T-helper 2 cell (primary cell): ENCODE measurements around the gene CNBD2.
A peak's percentile ranks its signal among the peaks of the same experiment; 100 is the strongest.
"Not testable (repeated sequence)": the region's sequence is repeated elsewhere in the genome, so short reads cannot be mapped to it uniquely, and the experiment has no call there.

Experiments
- DNase-seq, 5 experiments: peaks; one replicate each; pipeline versions ENCODE4 v3.0.0 to v3.0.0-alpha.2; 2012 to 2022
- total RNA-seq, 2 donors: gene quantifications; one replicate each; lab custom pipeline; 2026; lab: John Stamatoyannopoulos, UW

CNBD2 gene
- total RNA-seq, result 9.7 to 9.8 reads per million in 2 donors

DNA sequence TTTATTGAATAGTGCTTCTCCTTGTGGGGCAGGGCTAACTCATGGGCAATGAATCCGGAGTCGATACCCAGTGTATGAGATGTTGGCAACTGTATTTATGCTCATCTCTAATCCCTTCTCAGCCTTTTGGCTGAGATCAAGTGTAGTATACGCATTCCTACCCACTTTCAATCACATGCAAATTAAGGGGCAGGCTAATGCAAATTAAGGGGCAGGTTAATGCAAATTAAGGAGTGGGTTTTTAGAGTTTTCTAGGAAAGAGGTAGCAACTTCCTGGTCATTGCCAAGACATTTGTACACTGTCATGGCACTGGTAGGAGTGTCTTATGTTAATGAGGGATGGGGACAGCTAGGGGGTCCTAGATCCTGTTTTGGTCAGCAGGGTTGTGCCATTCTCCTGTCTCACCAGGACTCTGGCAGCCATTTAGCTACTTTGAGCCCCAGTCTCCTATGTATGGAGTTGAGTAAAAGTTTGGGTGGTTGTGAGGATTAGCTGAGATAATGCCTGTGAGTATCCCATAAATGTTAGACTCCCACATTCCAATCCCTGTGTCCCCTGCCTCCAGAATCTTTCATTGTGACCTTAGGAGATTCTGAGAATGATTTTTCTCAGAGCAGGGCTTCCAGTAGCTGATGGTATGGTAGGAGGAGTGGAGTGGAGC lies at the start of gene CNBD2:
Gene CNBD2 (plus strand): TSS at position 612 of the 662 bp plus-strand sequence. CDS start 173 bp downstream, outside the sequence.
- no peak for DNase-seq

DNA sequence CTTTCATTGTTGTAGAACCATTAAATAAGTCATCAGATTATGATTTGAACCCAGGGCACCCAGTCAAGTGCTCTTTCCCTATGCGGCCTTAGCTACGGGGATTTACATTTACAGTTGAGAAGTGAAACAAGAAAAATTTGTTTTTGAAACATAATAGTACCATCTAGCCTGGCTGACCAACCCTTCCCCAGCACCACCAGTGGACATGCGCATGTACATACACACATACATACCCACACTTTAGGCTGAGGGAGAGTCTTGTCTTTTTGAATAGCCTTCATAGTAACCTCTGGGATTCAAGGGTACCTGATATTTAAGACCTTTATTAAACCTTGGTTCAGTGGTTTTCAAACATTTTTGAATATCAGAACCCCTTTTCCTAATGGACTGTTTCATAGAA lies 47.9 kb upstream of the CNBD2 start:
- DNase-seq, result no peak

DNA sequence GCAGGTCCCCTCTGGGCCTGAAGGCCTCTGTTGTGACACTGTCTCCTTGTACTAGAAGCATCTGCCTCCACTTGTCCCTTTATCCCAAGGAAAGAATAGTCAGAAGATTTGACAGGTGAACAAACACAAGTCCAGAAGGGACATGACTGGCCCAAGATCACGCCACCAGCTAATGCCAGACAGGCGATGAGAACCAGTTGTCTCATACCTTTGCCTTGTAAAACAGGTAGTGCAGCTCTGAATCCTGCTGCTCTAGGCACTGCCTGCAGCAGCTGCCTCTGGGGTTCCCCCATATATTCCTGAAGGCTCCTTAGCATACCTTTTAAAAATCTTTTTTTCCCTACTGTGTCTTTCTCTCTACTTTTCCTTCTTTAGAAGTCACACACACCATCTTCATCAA lies 39.1 kb upstream of the CNBD2 start:
- no peak for DNase-seq

DNA sequence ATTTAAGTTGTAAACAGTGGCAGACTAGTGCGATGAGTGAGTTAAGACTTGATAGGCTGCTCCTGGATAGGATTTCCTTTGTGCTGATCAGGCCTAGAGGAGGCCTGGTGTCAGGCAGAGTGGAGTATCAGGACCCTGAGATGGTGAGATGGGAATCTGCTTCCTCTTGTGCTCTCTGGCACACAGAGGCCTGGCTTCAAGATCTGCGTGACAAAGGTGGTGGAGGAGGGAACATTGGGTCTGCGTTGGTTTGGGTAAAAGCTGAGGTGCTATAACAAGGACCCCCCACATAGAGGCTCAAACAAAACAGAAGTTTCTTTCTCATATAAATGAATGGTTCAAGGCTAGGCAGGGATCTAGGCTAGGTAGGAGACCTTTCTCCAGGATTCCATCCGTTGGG lies 34.3 kb upstream of the CNBD2 start:
- DNase-seq, result no peak

DNA sequence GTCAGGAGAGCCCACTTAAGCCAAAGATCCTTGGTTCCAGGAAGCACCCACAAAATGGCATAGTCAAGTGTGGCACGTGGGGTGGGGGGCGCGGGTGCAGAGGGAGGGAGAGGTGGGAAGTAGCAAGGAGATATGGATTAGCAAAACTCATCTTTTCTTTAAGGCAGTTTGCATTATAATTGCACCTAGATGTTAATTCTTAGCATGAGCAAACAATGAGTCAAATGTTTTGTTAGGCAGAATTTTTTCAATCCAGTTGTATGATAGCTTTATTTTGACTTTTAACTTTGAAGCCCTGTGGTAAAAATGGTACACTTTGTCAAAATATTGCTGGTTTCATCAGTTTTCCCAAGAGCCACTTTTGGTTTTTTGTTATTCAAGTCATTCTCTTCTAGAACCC lies 29.1 kb upstream of the CNBD2 start:
- DNase-seq, result no peak

DNA sequence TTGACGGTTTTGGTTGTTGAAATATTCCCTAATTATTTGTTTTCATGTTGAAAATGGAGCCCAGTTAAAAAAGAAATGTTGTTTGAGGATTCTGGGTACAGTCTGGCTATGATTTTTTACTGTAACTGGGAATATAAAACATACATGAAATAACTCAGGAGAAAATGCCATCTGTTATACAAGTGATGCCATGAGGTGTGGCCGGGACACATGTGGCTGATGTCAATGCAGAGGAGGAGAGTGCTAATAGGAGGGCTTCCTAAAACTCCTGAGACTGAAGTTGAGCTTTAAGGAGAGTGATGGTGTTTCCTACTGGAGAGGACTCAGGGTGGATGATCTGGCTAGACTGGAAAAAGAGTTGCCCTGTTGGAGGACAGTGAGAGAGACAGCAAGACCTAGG lies 26.8 kb upstream of the CNBD2 start:
- DNase-seq, result no peak

DNA sequence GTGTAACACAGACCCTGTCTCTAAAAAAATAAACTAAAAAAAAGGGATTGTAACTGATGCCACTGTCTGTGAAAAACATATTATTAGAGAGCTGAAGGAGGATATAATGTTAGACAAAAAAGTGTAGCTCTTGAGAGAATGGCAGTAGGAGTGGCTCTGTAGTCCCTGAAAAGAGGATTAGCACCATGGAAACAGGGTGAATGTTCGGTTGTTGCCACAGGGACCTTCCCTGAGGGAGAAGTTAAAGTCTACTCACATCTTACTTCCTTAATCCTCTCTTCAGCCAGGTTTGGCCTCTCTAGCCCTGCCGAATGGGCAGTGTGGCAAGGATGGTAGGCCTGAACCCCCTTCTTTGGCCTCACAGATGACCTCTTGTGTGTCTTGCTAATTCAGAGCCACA lies 26.1 kb upstream of the CNBD2 start:
- DNase-seq, result no peak

DNA sequence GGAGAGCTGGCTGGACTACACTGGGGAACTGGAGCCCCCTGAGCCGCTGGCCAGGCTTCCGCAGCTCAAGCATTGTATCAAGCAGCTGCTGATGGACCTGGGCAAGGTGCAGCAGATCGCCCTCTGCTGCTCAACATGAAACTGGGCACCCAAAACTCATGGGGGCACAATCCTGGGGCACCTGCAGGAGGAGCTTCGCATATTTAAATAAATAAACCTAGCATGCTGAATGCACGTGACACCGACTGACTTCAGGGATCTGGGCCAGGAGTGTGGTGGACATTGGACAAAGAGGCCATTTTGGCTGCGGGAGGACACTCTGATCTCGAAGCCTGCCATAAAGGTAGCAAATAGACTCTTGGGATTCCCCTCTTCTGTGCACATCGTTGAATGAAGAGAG lies 20.9 kb upstream of the CNBD2 start:
- DNase-seq, result peak in 1 of 5 experiments; percentile 57

DNA sequence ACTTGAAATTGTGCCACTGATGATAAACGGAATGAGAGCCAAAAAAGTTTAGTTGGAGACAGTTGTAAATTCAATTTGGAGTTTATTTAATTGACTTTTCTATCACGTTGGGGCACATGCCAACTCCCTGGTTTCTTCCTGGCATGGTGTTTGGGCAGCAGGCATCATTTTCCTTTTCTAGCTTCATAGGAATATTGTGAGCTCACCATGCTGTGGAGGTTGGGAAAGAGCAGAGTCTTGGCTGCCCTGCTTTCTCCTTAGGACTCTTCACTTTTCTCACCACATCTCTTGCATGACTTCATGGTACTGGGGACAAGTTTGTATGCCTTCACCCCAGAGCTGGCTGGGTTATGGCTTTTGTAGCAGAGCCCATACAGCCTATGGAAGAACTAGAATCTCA lies 20.5 kb upstream of the CNBD2 start:
- no peak for DNase-seq

DNA sequence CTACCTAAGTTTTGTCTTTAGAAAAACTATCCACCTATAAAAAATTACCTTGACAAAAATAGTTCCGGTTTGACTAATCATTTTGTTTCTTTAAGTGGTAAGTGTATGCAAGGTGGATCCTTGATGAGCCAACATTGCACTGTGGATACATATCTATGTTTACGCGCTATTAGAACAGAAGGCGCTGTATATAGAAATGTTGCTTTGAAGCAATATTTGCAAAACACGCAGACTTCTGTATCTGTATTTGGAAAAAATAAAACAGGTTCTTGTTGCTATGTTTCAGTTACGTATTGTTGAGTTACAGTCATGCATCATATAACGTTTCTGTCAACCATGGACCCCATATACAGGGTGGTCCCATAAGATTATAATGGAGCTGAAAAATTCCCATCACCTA lies 18.3 kb upstream of the CNBD2 start:
- DNase-seq, result no peak

DNA sequence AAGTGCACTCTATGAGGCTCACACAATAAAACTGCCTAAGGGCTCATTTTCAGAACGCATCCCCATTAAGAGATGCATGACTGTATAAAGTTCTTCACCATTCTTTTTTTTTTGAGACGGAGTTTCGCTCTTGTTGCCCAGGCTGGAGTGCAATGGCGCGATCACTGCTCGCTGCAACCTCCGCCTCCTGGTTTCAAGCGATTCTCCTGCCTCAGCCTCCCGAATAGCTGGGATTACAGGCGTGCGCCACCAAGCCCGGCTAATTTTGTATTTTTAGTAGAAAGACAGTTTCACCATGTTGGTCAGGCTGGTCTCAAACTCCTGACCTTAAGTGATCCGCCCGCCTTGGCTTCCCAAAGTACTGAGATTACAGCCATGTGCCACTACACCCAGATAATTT lies 16.3 kb upstream of the CNBD2 start:
- DNase-seq, result not testable (repeated sequence)

DNA sequence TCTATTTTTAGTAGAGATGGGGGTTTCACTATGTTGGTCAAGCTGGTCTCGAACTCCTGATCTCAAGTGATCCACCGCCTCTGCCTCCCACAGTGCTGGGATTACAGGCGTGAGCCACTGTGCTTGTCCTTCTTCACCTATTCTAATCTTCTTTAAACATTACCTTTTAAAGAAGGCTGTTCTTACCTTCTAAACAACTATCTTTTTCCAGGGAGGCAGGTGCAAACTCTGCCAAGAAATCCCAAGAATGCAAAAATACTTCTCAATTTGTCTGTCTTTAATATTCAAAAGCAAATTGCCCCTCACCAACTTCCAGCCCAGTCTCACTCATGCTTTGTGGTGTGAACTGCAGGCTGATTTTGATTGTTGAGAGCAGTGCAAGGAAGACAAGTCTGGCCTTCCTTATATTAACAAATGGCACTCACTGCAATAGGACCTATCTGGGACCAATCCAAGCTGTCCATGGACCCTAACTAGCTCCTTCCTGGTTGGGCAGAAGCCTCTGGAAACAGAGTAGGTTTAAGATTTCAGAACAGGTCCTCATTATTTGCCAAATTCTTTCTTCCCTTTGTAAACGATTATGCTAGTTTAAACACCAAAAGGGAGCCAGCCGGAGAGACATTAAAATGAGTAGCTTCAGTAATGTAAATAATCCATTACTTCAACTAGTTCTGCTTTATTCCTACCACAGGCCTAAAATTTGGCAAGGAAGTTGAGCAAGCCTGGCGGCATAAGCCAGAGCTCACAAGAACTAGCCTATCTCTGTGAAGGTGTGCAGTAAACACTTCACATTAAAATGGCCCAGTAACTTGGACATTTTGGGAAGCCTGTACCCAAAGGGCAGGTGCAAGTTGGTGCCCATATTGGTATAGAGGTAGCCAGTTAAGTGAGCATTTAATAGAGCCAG lies 15.7 kb upstream of the CNBD2 start:
- DNase-seq, result peak in 1 of 5 experiments; percentile 36

DNA sequence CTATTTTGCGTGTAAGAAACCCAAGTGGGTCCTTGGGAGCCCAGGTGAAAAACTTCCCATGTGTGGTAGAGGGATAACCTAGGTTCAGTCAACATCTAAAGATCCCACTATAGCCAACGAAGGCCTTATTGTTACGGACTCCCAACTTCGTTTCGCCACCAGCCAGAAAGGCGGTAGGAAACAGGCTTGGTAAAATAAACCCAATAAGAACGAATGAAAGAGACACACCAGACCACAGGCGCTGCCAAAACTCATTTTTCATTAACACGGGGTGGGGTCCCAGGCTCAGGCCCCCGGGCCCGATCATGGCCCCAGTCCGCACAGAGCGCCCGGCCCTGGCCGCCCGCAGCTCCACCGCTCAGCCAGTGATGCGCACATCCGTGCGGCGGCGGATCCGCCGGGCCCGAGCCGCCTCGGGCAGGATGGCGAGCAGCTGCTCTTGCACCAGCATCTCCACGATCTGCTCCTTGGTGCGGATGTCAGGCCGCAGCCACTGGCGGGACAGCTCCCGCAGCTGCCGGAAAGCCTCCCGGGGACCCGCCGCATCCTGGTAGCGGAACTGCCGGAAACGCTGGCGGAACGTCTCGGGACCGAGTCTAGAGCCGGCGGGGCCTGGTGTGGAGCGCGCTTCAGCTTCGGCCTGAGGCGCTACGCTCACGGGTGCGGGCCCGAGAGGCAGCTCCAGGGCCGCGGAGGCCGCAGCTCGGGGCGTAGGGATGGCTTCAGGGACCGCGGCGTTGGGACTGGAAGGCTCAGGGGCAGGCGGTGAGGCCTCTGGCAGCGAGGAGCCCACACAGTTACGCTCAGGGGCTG lies 14.8 kb upstream of the CNBD2 start:
- DNase-seq, result peak; percentile 42 to 86 (median 60)

DNA sequence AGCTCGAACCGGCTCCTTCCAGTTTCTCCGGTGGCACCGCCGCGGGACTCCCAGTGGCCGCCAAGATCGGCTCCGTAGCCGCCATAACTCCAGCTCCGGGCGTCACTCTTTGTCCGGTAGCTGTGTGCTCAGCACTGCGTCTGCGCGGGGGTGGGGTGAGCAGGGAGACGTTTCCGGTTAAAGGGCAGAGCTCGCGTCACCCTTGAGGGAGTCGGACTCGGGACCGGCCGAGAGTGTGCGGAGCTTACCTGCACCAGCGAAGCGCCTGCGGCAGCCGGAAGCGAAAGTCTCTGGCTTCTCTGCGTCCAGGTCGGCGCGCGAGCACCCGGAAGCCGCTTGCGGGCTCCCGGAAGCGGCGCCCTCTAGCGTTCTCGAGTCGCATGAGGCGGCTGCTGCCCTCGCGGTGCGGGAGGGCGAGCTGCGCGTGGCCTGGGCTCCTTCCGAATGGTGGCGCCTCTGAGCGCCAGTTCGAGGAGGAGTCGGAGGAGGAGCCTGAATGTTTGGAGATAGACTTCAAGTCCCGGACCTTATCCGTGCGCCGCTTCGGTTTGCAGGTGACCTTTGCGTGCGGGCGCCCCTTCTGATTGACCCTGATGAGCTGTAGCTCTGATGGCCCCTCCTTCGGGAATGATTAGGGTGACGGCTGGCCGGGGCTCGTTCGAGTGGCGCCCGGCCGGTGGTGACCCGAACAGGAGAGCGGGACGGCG lies 14.0 kb upstream of the CNBD2 start, which contains the start of gene SCAND1:
Gene SCAND1 (minus strand): TSS at position 303 of the 707 bp plus-strand sequence. CDS start 218 bp downstream, at position 85.
- DNase-seq, result peak; percentile 90 to 99 (median 96)

DNA sequence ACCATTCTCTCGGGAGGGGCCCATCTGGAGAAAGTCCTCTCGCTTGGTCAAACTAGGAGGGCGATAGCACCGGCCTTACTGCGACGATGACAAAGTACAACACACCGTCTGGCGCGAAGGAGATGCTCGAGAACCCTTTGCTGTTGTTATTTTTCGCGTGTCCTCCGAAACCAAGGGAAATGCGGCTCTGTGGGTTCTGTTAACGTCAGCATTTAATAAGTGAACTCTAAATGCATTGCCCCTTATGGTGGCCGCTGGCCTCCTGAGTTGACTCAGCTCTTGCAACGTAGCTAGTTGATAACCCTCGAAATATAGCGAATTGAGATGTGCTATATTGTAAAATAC lies 13.5 kb upstream of the CNBD2 start:
- DNase-seq, result peak; percentile 2 to 85 (median 40)

DNA sequence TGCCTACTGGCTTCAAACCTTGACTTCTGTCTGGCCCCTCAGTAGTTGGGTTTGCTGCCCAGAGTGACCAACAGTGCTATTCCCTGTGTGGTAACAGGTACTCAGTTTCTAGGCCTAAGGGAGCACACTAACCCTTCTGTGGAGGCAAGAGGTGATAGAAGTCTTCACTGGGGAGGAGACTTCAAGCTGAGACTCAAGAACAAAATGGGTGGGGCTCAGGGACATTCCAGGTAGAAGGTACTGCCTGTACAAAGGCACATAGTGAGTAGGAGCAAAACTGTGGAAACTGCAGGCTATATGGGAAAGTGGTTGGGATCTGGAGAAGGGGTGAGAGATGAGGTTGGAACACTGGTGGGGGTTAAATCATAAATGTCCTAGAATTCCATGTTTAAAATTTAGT lies 11.8 kb upstream of the CNBD2 start:
- DNase-seq, result no peak

DNA sequence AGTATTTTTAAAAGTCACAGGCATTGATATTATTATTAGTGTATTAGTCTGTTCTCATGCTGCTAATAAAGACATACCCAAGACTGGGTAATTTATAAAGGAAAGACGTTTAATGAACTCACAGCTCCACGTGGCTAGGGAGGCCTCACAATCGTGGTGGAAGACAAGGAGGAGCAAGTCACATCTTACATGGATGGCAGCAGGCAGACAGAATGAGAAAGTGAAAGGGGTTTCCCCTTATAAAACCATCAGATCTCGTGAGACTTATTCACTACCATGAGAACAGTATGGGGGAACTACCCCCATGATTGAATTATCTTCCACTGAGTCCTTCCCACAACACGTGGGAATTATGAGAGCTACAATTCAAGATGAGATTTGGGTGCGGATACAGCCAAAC lies 9.1 kb upstream of the CNBD2 start:
- peak in 1 of 5 experiments; percentile 5 for DNase-seq

DNA sequence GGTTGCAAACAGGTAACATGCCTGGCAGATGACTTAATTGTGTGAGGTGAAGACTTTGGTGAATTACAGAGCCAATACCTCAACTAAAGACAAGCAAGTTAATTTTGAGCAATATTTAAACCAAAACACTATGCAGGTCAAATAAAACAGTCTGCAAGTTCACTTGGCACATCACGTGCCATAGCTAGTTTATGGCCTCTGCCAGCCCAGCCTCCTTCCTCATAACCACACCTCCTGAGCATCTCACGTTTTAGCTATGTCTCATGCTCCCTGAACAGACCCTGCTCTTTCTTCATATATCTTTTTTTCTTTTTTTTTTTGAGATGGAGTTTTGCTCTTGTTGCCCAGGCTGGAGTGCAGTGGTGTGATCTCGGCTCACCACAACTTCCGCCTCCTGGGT lies 4.5 kb upstream of the CNBD2 start:
- DNase-seq, result no peak

DNA sequence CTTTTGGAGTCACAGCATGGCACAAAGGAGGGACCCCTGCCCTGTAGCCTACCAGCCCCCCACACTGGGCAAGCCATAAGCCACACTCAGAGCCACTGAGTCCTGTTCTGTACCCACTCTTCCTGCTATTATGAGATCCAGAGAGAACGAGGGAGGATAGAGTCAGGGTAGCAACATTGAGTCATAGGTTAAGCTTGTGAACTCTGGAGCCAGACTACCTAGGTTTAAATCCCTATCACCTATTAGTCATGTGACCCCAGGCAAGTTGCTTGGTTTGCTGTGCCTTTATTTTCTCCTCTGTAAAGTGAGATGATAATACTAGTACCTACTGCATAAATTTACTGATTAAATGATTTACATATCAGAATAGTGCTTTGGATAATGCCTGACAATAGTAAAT lies 540 bp downstream of the CNBD2 start:
- DNase-seq, result no peak

DNA sequence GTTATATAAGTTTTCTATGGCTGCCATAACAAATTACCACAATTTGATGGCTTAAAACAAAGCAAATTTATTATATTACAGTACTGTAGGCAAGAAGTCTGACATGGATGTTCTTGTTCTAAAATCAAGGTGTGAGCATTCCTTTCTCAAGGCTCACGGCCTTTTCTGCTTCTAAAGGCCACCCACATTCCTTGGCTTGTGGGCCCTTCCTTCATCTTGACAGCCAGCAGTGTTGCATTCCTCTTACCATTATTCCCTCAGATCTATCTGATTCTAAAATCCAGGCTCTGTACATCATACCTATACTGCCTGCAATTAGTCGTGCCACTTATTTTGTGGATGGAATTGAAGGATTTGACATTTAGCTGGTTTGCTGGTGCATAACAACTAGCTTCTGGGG lies 3.6 kb downstream of the CNBD2 start:
- DNase-seq, result no peak

DNA sequence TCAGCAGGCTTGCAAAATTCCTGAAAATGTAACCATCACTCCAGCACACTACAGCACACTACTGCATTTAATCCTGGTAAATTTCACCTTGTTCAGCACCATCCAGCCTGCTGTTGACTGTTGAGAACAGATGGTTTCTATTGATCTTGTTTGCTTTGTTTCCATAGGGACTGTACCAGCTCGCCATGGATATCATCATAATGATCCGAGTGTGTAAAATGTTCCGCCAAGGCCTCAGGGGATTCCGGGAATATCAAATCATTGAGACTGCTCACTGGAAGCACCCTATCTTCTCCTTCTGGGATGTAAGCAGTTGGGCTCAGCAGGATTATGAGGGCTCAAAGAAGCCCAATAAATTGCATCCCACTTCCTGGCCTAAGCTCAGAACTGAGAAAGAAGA lies 4.1 kb downstream of the CNBD2 start:
- DNase-seq, result no peak

DNA sequence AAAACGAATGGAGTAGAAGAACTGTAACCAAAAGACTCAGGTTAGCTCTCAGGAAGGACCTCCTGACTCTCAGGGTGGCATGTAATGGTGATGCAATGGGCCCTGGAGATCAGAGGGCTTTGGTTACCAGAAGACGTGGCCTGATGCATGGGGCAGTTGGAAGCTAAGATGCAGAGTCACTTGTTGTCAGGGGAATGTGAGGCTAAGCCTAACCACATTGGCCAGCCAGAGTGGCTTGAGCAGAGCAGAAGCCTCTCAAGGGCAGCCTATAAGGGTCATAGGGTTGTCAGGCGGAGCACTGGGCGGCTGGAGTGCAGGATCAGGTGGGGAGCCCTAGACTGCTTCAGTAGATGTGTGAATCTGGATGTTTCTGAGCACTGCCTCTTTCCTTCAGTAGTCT lies 5.9 kb downstream of the CNBD2 start:
- no peak for DNase-seq
